Neural crest cell (in vitro differentiated cells): Measurements from ENCODE around the gene RGS7. TPM values are rescaled to one million over a fixed set of nuclear protein-coding genes. Genes with fewer than 3 reads are reported as not detected.

Experiments
- DNase-seq: peaks from one replicate; pipeline ENCODE4 v3.0.0; 2021; ENCODE audit warnings: low read depth, mixed read lengths, low spot score
- H3K27ac Mint-ChIP-seq: one replicate; pipeline ENCODE4 v1.8.0; 2021; ENCODE audit warnings: mild to moderate bottlenecking, mixed read lengths; ENCODE audit not compliant: unreplicated experiment
- H3K27me3 Mint-ChIP-seq: 2 replicates; pipeline ENCODE4 v1.8.0; 2021; ENCODE audit warnings: low read depth, mild to moderate bottlenecking, mixed read lengths
- H3K36me3 Mint-ChIP-seq: 2 replicates; pipeline ENCODE4 v1.8.0; 2021; ENCODE audit warnings: low read depth, mild to moderate bottlenecking, mixed read lengths
- H3K4me1 Mint-ChIP-seq: 2 replicates; pipeline ENCODE4 v1.8.0; 2021; ENCODE audit warnings: mixed read lengths
- H3K4me3 Mint-ChIP-seq: one replicate; pipeline ENCODE4 v1.8.0; 2021; ENCODE audit warnings: mild to moderate bottlenecking, mixed read lengths
- H3K9me3 Mint-ChIP-seq: 2 replicates; pipeline ENCODE4 v1.8.0; 2021; ENCODE audit warnings: mixed read lengths
- total RNA-seq: library from RNA; stranded (reverse); gene quantifications from 2 replicates; pipeline ENCODE4 v1.2.1, GENCODE V29; 2021
- TF ChIP-seq, protein P1 (sequence below): fragments of 200-600 bp; sonication (generic); conservative IDR thresholded peaks from 2 replicates; pipeline ENCODE4 v1.5.0; 2021; ENCODE audit warnings: antibody characterized with exemption, mild to moderate bottlenecking

Gene RGS7
- total RNA-seq, 1 donor from 2014 or later, result 0.65 TPM

DNA sequence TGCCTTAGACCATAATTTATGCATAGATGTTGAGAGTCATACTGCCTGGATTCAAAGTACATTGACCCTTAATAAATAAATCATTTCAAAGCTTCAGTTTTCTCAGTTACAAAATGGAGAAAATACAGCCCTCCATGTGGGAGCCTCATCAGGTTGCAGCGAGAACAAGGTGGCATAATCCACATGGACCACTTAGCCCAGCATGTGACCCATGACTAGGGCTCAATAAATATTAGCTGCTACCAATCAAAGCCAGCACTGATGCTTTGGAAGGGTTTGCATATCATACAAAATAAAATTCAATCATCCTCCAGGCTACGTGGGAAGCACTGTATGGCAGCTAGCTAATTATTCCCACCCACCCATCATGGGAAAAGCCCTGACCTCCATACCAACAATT lies 33.5 kb upstream of the RGS7 start:
- Mint-ChIP-seq H3K36me3 (no peaks in the 10 kb centered on the region), H3K27ac (no peak overlapping the region), H3K27me3 (peaks cover 2% of the 10 kb centered on the region), H3K4me3 (no peak overlapping the region), H3K4me1 (no peaks in the 10 kb centered on the region), H3K9me3 (no peaks in the 10 kb centered on the region)
- TF ChIP-seq, protein P1, sequence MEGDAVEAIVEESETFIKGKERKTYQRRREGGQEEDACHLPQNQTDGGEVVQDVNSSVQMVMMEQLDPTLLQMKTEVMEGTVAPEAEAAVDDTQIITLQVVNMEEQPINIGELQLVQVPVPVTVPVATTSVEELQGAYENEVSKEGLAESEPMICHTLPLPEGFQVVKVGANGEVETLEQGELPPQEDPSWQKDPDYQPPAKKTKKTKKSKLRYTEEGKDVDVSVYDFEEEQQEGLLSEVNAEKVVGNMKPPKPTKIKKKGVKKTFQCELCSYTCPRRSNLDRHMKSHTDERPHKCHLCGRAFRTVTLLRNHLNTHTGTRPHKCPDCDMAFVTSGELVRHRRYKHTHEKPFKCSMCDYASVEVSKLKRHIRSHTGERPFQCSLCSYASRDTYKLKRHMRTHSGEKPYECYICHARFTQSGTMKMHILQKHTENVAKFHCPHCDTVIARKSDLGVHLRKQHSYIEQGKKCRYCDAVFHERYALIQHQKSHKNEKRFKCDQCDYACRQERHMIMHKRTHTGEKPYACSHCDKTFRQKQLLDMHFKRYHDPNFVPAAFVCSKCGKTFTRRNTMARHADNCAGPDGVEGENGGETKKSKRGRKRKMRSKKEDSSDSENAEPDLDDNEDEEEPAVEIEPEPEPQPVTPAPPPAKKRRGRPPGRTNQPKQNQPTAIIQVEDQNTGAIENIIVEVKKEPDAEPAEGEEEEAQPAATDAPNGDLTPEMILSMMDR, result no peak
- no peak for DNase-seq

DNA sequence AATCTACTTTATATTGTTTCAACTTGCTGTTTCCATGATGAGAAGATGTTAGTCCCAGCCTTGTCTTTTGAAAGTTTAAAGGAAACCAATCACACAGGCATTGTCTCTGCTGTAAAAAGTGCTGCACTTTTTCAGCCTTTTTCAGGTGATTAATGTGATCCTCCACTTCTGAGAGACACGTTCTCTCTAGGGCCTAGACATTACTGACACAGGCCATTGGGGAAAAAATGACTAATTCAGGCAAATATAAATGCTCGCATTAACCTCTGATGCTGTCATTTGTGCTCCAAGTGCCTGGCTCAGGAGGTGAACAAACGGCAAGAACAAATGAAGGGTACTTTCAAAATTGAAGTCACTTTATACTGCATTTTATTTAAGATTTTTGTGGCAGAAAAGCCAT lies 32.4 kb upstream of the RGS7 start:
- no peak for DNase-seq
- TF ChIP-seq, protein P1, result no peak

DNA sequence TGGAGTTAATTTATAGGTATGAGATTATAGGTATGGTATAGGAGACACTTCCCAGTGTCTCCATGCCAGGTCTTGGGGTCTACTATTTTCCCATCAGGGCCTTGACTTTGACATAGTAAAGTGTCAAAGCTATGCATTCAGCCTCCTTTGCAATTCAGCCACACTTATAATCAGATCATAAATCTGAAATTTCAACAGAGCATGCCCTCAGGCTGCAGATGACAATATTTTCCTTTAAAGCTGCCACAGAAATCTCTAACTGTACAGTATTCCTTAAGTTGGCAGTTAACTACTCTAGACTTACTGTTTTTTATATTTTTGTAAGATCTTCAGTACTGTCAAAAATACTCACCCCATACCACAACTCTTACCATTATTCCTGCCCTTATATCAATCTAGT lies 30.2 kb upstream of the RGS7 start:
- Mint-ChIP-seq H3K9me3 (no peaks in the 10 kb centered on the region), H3K27ac (no peak overlapping the region), H3K4me3 (no peak overlapping the region), H3K4me1 (no peaks in the 10 kb centered on the region), H3K27me3 (peaks cover 2% of the 10 kb centered on the region), H3K36me3 (no peaks in the 10 kb centered on the region)
- TF ChIP-seq, protein P1, result no peak
- no peak for DNase-seq

More for the DNA sequence above, 32.4 kb upstream of the RGS7 start:
- Mint-ChIP-seq H3K4me3 (no peak overlapping the region), H3K36me3 (no peaks in the 10 kb centered on the region), H3K27me3 (peaks cover 2% of the 10 kb centered on the region), H3K27ac (no peak overlapping the region), H3K4me1 (no peaks in the 10 kb centered on the region), H3K9me3 (no peaks in the 10 kb centered on the region)

DNA sequence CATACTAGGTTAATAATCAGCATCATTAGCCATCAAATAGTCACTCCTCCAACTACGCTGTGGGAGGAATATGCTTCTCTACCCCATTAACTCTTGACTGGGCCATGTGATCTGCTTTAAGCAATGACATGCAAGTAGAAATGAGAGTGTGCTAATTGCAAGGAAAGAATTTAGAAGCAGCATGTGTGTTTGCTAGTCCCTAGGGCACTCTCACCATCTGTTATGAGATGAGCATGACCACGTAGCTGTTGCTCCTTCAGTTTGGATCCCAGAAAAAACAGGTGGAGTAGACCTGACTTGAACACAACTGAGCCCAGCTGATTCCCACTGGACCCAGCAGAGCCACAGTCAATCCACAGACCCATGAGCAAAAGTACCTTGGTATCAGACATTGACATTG lies 19.7 kb upstream of the RGS7 start:
- Mint-ChIP-seq H3K9me3 (peaks cover 4% of the 10 kb centered on the region), H3K27me3 (peaks cover 9% of the 10 kb centered on the region), H3K36me3 (no peaks in the 10 kb centered on the region), H3K27ac (no peak overlapping the region), H3K4me3 (no peak overlapping the region), H3K4me1 (peaks cover 2% of the 10 kb centered on the region)
- TF ChIP-seq, protein P1, result no peak
- DNase-seq, result no peak

DNA sequence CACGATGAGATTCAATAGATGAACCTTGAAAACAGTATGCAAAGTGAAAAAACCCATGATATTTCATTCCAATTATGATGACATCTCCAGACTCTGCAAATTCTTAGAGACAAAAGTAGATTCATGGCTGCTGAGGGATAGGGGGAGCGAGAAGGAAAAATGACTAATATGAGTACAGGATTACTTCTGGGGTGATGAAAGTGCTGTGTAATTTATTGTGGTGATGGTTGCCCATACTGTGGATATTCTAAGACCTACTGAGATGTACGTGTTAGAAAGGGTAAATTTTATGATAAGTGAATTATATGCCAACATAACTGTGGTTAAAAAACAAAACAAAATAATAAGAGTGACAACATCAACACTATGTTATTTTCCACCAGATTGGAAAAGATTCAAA lies 18.9 kb upstream of the RGS7 start:
- DNase-seq, result no peak
- H3K4me1 Mint-ChIP-seq, result peaks cover 5% of the 10 kb centered on the region
- H3K36me3 Mint-ChIP-seq, result no peaks in the 10 kb centered on the region
- H3K27ac Mint-ChIP-seq, result no peak overlapping the region
- no peak overlapping the region for H3K4me3 Mint-ChIP-seq
- TF ChIP-seq, protein P1, result no peak
- H3K27me3 Mint-ChIP-seq, result peaks cover 9% of the 10 kb centered on the region
- peaks cover 3% of the 10 kb centered on the region for H3K9me3 Mint-ChIP-seq

DNA sequence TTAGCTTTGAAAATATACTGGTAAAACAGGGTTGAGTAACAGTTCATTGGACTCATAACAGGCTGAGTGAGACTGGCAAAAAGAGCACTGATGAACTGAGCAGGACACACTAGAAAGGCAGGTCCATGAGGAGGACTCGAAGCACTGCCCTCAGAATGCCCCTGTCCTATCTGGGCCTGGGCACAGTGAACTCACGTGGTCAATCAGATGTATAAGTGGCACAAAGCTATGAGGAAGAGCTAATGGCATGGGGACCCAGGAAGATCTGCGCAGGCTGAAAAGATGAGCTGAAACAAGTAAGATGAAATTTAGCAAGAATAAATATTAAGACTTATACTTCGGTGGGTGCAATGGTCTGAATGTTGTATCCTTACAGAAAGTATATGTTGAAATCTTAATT lies 9.2 kb upstream of the RGS7 start:
- Mint-ChIP-seq H3K36me3 (no peaks in the 10 kb centered on the region), H3K27me3 (peaks cover 13% of the 10 kb centered on the region), H3K4me1 (no peaks in the 10 kb centered on the region), H3K27ac (no peak overlapping the region), H3K4me3 (no peak overlapping the region), H3K9me3 (no peaks in the 10 kb centered on the region)
- DNase-seq, result no peak
- TF ChIP-seq, protein P1, result no peak
